Astrocyte (in vitro differentiated cells and primary cell): ENCODE results near the gene ZSWIM3.

Source experiments
- CTCF ChIP-seq: IDR thresholded peaks from 2 replicates; pipeline ENCODE4 v1.5.1; 2011; ENCODE audit warnings: low read depth, mild to moderate bottlenecking, inconsistent platforms, low read length, moderate library complexity; ENCODE audit not compliant: insufficient read depth
- EZH2 ChIP-seq: IDR thresholded peaks from 2 replicates; pipeline ENCODE4 v1.6.1; 2012; ENCODE audit warnings: mild to moderate bottlenecking, low read length, inconsistent platforms; ENCODE audit not compliant: insufficient read depth

GRCh38 chr20:45921337-45922189 lies 64.1 kb downstream of the ZSWIM3 start:
- no peak for TF ChIP-seq CTCF
- no peak for TF ChIP-seq EZH2
